Measurements from ENCODE around the gene CSH2. TPM values are rescaled to one million over a fixed set of nuclear protein-coding genes. Genes with fewer than 3 reads are reported as not detected.

Gene CSH2
- total and polyA plus RNA-seq, 12 donors = not detected

DNA sequence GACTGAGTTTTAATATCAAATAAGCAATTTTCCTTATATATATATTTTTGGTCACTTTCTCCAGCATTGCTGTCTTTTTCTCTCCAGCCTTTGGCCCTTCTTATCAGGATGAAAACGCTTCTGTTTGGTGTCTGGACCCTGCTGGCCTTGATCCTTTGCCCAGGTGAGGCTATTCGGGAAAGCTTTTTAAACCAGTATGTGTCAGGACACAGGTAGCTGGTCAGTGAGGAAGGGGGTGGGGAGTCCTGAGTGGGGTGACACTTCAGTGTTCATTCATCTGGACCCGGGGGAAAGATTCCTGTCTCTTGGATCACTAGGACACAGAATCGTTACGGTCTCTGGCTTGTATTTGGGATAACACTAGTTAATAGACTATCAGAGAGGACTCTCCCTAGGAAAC, 18.8 kb downstream of the CSH2 start:
- no peak overlapping the region for H3K27ac ChIP-seq
- DNase-seq (no peak), ATAC-seq (no peak)
- WGBS, 2 donors = 81 to 84% methylated on average over 5 of the region's 5 CpGs
- no peaks in the 10 kb centered on the region for H3K36me3 ChIP-seq
- TF ChIP-seq, protein P1, sequence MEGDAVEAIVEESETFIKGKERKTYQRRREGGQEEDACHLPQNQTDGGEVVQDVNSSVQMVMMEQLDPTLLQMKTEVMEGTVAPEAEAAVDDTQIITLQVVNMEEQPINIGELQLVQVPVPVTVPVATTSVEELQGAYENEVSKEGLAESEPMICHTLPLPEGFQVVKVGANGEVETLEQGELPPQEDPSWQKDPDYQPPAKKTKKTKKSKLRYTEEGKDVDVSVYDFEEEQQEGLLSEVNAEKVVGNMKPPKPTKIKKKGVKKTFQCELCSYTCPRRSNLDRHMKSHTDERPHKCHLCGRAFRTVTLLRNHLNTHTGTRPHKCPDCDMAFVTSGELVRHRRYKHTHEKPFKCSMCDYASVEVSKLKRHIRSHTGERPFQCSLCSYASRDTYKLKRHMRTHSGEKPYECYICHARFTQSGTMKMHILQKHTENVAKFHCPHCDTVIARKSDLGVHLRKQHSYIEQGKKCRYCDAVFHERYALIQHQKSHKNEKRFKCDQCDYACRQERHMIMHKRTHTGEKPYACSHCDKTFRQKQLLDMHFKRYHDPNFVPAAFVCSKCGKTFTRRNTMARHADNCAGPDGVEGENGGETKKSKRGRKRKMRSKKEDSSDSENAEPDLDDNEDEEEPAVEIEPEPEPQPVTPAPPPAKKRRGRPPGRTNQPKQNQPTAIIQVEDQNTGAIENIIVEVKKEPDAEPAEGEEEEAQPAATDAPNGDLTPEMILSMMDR (IDR thresholded peaks at IDR 0.05) = no peak
- intact Hi-C loops (cut with DNase I) = no loop called here
- no peaks in the 10 kb centered on the region for H3K9me3 ChIP-seq
- no peaks in the 10 kb centered on the region for H3K4me1 ChIP-seq
- H3K27me3 ChIP-seq = no peaks in the 10 kb centered on the region
- no peak overlapping the region for H3K4me3 ChIP-seq

DNA sequence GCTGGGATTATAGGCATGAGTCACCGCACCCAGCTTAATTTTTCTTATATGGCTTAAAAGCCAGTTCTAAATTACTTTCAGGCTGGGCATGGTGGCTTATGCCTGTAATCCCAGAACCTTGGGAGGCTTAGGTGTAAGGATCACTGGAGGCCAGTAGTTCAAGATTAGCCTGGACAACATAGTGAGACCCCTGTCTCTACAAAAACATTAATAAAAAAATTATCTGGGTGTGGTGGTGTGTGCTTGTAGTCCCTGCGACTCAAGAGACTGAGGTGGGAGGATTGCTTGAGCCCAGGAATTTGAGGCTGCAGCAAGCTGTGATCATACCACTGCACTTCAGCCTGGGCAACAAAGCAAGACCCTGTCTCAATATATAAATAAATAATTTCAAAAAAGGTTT, 20.2 kb downstream of the CSH2 start:
- peaks cover 0 to 12% (median 0%) of the 10 kb centered on the region in 9 donors for H3K4me1 ChIP-seq
- no peak overlapping the region for H3K4me3 ChIP-seq
- DNase-seq = no peak
- no peak overlapping the region for H3K27ac ChIP-seq
- H3K36me3 ChIP-seq = no peaks in the 10 kb centered on the region
- 86 to 97% methylated on average over 2 of the region's 2 CpGs for WGBS, 2 donors
- ATAC-seq = no peak
- TF ChIP-seq, protein P1 (IDR thresholded peaks at IDR 0.05) = no peak
- intact Hi-C loops (cut with DNase I) = no loop called here
- H3K9me3 ChIP-seq = peaks cover 0 to 5% (median 0%) of the 10 kb centered on the region in 11 donors
- H3K27me3 ChIP-seq = no peaks in the 10 kb centered on the region

DNA sequence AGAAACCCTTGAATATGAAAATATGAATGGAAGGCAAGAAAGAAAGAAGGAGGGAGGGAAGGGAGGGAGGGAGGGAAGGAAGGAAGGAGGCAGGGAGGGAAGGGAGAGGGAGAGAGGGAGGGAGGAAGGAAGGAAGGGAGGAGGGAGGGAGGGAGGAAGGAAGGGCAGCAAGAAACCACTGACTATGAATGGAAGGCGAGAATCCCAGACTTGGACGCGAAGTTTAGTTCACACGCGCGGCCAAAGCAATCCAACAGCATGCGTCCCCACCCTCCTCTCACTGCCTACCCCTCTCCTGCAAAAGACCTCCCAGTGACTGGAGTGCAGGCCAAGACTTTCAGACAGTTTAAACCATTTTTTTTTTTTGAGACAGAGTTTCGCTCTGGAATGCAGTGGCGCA, 23.1 kb downstream of the CSH2 start:
- intact Hi-C loops (cut with DNase I) = no loop called here
- no peak for ATAC-seq
- TF ChIP-seq, protein P1 (IDR thresholded peaks at IDR 0.05) = no peak
- no peak for DNase-seq
- peaks cover 0 to 5% (median 0%) of the 10 kb centered on the region in 11 donors for H3K9me3 ChIP-seq
- H3K4me1 ChIP-seq = peaks cover 0 to 13% (median 0%) of the 10 kb centered on the region in 9 donors
- 71% methylated on average over 9 of the region's 9 CpGs for WGBS, 2 donors
- H3K4me3 ChIP-seq = no peak overlapping the region
- no peak overlapping the region for H3K27ac ChIP-seq
- H3K36me3 ChIP-seq = no peaks in the 10 kb centered on the region
- H3K27me3 ChIP-seq = no peaks in the 10 kb centered on the region

DNA sequence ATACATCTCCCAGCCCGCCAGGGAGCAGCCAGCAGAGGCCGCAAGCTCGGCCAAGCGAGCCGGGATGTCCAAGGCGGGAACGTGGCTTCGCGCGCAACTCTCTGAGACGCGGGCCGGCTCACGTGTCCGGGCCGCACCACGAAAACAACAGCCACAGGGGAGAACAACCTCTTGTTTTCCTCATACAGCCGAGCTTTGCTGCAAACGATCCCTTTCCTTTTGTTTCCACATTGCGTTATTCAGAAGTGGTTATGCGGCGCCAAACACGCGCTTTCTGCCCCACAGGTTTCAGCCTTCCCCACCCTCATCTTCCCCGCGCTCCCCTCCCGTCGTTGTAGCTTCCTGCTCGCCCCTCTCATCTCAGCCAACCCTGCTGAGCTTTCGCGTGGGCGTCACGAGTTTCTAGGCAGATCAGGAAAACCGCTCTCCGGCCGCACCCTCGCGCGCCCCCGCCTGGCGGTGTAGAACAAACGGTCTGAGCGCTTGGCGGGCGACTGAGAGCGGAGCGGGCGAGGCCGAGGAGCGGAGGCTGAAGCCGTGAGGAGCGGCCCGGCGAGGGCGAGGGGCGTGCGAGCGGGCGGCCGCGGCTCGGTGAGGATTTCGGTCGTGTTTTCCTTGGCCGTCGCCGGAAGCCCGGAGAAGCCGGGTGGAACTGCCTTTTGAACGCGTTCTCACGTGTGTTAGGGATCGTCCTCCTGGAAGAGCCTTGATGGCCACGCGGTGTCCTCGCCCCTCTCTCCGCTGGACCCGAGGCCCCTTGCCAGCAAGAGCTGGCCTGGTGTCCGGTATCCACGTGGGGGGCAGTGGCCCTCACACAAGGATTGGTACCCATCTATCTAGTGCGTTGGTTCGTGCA, 24.4 kb downstream of the CSH2 start:
- TF ChIP-seq, protein P1 (IDR thresholded peaks at IDR 0.05) = peak; percentile 65 to 84 (median 77)
- H3K4me3 ChIP-seq = peak overlapping the region in 8 of 10 donors; percentile 28 to 45 (median 38)
- WGBS, 2 donors = 12 to 17% methylated on average over 82 of the region's 82 CpGs
- intact Hi-C loops (cut with DNase I) = no loop called here
- peak overlapping the region in 7 of 10 donors; percentile 11 to 79 (median 58) for H3K27ac ChIP-seq
- peaks cover 0 to 5% (median 0%) of the 10 kb centered on the region in 11 donors for H3K9me3 ChIP-seq
- ATAC-seq = peak; percentile 90 to 97 (median 96)
- DNase-seq = peak; percentile 93
- no peaks in the 10 kb centered on the region for H3K27me3 ChIP-seq
- peaks cover 0 to 17% (median 2%) of the 10 kb centered on the region in 9 donors for H3K4me1 ChIP-seq
- no peaks in the 10 kb centered on the region for H3K36me3 ChIP-seq
